HG03175 (cell line): Measurements from ENCODE around the gene VWA3B.
"Not testable (repeated sequence)": the region's sequence is repeated elsewhere in the genome, so short reads cannot be mapped to it uniquely, and the experiment has no call there.

Experiments used
- ATAC-seq: cut with Tn5 transposase; IDR thresholded peaks from one replicate; pipeline ENCODE4 v1.9.1; 2021; ENCODE audit warnings: mild to moderate bottlenecking, moderate library complexity; ENCODE audit not compliant: unreplicated experiment

Gene VWA3B

DNA sequence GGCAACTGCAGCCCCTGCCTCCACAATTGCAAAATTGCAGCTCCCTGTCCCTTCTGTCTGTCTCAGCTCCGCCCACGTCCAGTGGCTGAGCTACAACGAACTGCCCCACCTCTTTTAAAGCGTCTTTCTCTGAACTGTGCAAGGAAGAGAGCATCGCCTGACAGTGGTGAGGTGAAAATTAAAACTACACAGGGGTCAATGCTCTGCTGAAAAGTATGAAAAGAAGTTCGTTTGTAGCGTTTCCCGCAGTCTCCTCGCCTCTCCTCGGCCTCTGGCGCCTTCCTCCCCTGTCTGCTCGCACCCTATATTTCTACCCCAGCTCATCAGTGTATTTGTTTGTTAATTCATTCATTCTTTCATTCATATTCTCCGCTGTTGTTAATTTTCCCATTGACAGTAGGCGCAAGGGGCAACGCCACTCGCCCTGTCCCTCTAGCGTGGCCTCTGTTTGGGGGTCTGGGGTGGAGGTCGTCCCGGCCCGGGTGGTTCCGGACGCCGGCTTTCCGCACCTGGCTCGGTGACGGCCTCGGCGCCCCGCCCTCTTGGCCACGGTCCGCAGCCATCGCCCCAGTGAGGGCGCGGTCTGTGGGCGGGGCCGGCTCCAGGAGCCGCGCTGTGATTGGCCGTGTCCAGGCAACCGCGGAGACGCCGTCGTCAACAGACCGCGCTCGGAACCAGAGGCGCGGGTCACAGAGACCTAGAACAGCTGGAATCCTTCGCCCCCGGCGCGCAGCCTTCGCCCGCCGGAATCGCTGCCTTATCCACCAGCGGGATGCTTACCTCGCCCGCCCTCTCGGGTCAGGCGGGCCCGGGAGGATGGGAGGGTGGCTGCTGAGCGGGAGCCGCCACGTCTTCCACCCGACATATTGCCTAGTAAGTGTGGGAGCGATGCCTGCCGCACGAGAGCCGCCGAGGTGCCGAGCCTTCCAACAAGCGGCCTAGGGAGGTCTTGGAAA lies at the start of gene VWA3B:
Gene VWA3B (plus strand): TSS at position 677 of the 956 bp plus-strand sequence. CDS start 5,926 bp downstream, outside the sequence.
- peak; percentile 82 for ATAC-seq

GRCh38 chr2:98037206-98037605 lies 49.8 kb upstream of the VWA3B start:
- ATAC-seq = no peak

GRCh38 chr2:98037666-98038336 lies 49.2 kb upstream of the VWA3B start:
- ATAC-seq = no peak

DNA sequence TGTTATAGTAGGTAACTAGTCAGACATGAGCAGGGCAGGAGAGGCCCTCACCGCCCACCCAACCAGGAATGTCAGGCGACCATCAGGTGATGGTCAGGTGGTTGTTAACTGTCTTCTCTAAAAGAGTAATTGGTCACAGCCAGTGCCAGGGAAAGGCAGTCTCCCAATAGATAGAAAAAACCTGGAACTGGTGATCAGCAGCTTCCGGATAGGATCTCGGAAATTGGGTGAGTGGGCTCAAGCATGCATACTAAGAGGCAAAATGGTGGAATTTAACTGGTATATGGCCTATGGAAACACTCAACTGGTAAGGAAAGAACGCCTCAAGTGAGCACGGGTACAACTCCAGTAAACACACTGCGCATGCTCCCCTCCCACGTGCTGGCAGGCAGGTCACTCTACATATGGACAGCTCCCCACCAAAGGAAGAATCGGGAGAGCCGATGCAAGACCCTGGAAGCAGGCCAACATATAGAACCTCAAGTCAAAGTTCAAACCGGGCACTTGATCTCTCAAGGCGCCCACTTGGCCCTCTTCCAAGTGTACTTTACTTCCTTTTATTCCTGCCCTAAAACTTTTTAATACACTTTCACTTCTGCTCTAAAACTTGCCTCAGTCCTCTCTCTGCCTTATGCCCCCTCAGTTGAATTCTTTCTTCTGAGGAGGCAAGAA lies 47.7 kb upstream of the VWA3B start:
- ATAC-seq = no peak

DNA sequence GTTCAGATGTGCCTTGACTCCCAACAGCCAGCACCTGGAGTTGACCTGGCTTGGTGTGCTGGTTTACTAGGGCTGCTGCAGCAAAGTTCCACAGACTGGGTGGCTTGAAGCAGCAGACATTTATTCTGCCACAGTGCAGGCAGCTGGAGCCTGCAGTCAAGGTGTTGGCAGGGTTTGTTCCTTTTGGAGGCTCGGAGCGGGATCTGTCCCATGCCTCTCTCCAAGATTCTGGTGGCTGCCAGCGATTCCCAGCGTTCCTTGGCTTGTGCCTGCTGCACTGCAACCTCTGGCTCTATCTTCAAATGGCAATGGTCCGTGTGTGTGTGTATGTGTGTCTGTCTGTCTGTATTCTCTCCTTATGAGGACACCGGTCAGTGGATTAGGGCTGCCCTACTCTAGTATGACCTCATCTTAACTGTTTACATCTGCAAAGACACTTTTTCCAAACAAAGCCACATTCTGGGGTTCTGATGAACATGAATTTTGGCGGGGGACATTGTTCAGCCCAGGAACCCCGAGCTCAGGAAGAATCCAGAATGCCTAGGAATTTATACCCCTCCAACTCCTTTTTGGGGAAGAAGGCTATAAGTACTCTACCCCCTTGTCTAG lies 46.5 kb upstream of the VWA3B start:
- no peak for ATAC-seq

GRCh38 chr2:98043101-98043500 lies 43.9 kb upstream of the VWA3B start:
- no peak for ATAC-seq

GRCh38 chr2:98044730-98045129 lies 42.2 kb upstream of the VWA3B start:
- not testable (repeated sequence) for ATAC-seq

DNA sequence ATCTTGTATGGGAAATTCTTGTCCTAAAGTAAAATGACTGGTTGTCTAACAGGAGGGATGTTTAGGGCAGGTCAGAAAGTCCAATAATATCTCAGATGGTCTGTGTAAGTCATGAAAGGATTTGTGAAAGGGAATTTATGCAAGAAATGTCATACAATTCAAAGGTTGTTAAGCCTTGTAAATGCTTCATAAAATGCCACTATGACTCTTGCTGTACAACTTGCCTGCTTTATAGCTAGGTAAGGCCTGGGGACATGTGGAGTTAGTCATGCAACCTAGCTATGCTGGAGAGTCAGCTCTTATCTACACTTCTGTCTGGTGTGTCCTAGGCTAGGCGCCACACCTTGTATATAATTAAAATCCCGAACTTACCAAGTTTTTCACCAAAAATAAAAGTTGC lies 36.9 kb upstream of the VWA3B start:
- ATAC-seq = no peak

DNA sequence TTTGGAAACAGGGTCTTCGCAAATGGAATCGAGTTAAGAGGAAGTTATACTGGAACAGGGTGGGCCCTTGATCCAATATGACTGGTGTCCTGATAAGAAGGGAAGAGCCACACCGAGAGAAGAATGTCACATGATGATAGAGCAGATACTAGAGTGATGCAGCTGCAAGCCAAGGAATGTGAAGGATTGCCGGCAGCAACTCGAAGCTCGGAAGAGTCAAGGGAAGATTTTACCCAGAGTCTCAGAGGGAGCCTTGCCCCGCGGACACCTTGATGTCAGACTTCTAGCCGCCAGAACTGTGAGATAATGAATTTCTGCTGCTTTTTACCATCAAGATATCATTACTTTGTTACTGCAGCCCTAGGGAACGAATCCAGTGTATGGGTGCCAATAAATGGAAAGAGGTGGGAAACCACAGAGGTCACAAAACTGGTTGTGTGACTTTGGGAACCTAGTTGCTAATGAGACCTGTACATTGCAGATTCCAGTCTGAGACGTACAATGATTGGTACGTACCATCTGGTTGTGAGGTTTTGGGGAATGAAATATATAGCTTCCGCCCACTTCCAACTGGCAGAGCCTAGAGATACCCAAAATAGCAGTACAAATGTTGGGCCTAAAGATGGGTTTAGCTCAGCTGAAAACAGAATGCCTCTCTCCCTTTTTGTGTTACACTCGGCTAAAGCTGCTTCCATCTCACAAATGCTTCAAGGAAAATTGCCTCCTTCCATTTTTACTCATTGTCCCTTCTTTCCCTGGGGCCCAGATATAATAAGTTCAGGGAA lies 28.6 kb upstream of the VWA3B start:
- no peak for ATAC-seq

GRCh38 chr2:98060277-98060676 lies 26.7 kb upstream of the VWA3B start:
- no peak for ATAC-seq

GRCh38 chr2:98063291-98063854 lies 23.6 kb upstream of the VWA3B start:
- no peak for ATAC-seq

DNA sequence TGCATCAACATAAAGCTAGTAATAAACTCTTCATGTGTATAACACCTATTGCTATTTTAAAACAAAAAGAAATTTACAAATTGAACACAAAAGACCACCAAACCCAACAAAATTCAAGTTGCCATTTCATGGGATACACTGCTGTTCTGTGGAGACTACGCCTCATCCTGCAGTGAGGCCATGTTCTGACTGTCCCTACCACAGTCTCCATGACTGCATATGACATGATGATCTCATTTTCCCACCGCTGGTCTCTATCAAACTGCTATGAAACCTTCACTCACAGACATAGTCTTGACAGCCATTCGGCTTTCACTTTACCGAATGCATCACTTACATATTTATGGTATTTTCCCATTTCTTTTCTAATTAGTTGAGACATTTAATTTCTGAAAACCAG lies 21.2 kb upstream of the VWA3B start:
- no peak for ATAC-seq

DNA sequence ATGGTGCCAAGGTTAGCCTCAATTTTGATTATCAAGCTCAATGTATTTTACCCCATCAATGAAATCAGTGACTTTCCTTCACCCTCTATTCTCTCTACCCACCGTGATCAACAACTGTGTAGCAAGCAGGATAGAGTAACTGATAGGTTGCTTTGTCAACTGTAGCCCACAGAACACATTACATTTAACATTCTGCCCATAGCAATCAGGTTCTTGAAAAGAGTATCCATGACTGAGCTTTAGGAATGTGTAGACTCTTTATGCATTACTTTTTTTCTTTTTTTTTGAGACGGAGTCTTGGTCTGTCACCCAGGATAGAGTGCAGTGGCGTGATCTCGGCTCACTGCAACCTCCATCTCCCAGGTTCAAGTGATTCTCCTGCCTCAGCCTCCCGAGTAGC lies 19.8 kb upstream of the VWA3B start:
- no peak for ATAC-seq

DNA sequence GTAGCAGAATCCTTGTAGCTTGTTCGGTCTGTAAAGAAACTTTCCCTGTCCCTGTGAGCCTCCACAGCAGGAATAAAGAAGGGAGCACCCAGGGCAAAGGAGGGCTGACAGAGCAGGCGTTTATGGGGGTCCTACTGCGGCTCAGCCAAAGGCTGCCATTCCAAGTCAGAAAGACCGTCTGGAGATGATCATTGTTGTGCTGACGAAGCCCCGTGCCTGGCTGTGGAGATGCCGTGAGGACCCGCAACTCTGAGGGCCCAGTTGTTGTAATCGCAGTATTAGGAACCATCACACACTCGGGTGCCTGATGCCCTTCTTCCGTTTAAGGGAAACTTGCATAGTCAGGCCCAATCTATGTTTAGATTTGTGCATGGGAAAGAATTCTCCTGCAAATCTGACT lies 16.9 kb upstream of the VWA3B start:
- ATAC-seq = no peak

DNA sequence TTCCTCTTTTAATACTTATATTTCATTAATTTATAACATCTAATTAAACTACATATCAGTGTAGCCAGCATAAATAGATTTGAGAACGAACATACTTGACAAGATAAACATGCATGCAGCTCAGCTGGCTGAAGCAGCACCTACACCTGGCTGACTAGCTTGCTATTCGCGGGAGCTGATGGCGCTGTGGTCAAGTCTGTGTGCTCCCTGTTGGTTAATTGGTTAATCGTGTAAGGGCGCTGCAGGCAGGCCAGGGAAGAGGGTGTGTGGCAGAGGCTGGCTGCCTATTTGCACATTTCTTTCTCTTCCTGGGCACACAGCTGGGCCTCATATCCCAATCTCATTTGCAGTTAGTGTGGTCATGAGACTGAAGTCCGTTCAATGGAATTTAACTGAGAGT lies 14.5 kb upstream of the VWA3B start:
- ATAC-seq = no peak

- ATAC-seq = no peak
Measured at GRCh38 chr2:98078701-98079100, 8.3 kb upstream of the VWA3B start.

- no peak for ATAC-seq
Measured at GRCh38 chr2:98084151-98084868, 2.7 kb upstream of the VWA3B start.

- no peak for ATAC-seq
Measured at GRCh38 chr2:98084869-98085238, 2.1 kb upstream of the VWA3B start.

GRCh38 chr2:98085649-98086048 lies 1.3 kb upstream of the VWA3B start:
- no peak for ATAC-seq
